Uterus (tissue), 4 donors: Measurements from ENCODE around the gene GPR135. TPM values are rescaled to one million over a fixed set of nuclear protein-coding genes. Genes with fewer than 3 reads are reported as not detected.

ENCODE experiments used
- DNase-seq, 2 donors: peaks; one replicate each; pipeline ENCODE4 v3.0.0-alpha.2; 2019 to 2020
- H3K27ac ChIP-seq, 2 donors: fragments of 200-600 bp; sonication (generic); 1 replicate in 1 of 2; 2 replicates in 1 of 2; pipeline ENCODE4 v1.5.1; 2016 to 2018
- H3K27me3 ChIP-seq, 2 donors: fragments of 200-600 bp; sonication (generic); one replicate each; pipeline ENCODE4 v1.5.1; 2018 to 2019; ENCODE audit warnings: control low read depth in 1 of 2
- H3K36me3 ChIP-seq, 2 donors: fragments of 200-600 bp; sonication (generic); one replicate each; pipeline ENCODE4 v1.5.1; 2019; ENCODE audit warnings: control low read depth in 1 of 2
- H3K4me1 ChIP-seq, 2 donors: fragments of 200-600 bp; sonication (generic); one replicate each; pipeline ENCODE4 v1.5.1; 2018 to 2019; ENCODE audit warnings: control low read depth in 1 of 2
- H3K4me3 ChIP-seq, 2 donors: fragments of 200-600 bp; sonication (generic); 1 replicate in 1 of 2; 2 replicates in 1 of 2; pipeline ENCODE4 v1.5.1; 2018 to 2019; ENCODE audit warnings: mild to moderate bottlenecking in 1 of 2
- H3K9me3 ChIP-seq, 2 donors: fragments of 200-600 bp; sonication (generic); one replicate each; pipeline ENCODE4 v1.5.1; 2019; ENCODE audit warnings: control low read depth in 1 of 2
- POLR2A ChIP-seq, 2 donors: fragments of 450-650 bp; IDR thresholded peaks; one replicate each; pipeline ENCODE4 v1.6.1; 2016; ENCODE audit warnings: antibody characterized with exemption in 2 of 2, mild to moderate bottlenecking in 1 of 2, moderate library complexity in 1 of 2
- intact Hi-C: fragments of 100-400 bp; cut with DNase I; formaldehyde crosslinking; loops from one replicate; pipeline ENCODE4 v1.15.1; 2023; ENCODE audit warnings: low total_unique reads
- total RNA-seq, 4 donors: library from RNA; depleted of rRNA in 3 of 4; stranded (reverse); fragments of >200 nt in 3 of 4; gene quantifications; one replicate each; pipeline versions ENCODE4 v1.1.0 to v1.2.4, GENCODE V29; 2014 to 2023
- TF ChIP-seq, protein P1 (sequence below), 4 experiments: fragments of 200-600 bp in 2 of 4; fragments of 450-650 bp in 2 of 4; sonication (generic) in 2 of 4; IDR thresholded peaks; one replicate each; pipeline ENCODE4 v1.5.1; 2016 to 2019; ENCODE audit warnings: antibody characterized with exemption in 4 of 4, mild to moderate bottlenecking in 2 of 4, moderate library complexity in 1 of 4
- donor health status: DM: yes; HTN: yes; CAD: no.

The GPR135 gene
- total RNA-seq, 4 donors from 2014 or later = 2.9 to 10.2 (median 4.5) TPM

- peak; percentile 18 to 57 for DNase-seq
- no peaks in the 10 kb centered on the region for H3K9me3 ChIP-seq
- peak overlapping the region; percentile 95 to 96 for H3K27ac ChIP-seq
- intact Hi-C loops = no loop called here
- no peaks in the 10 kb centered on the region for H3K36me3 ChIP-seq
- no peaks in the 10 kb centered on the region for H3K27me3 ChIP-seq
- H3K4me3 ChIP-seq = peak overlapping the region; percentile 90 to 98
- H3K4me1 ChIP-seq = no peaks in the 10 kb centered on the region
- TF ChIP-seq, protein P1, sequence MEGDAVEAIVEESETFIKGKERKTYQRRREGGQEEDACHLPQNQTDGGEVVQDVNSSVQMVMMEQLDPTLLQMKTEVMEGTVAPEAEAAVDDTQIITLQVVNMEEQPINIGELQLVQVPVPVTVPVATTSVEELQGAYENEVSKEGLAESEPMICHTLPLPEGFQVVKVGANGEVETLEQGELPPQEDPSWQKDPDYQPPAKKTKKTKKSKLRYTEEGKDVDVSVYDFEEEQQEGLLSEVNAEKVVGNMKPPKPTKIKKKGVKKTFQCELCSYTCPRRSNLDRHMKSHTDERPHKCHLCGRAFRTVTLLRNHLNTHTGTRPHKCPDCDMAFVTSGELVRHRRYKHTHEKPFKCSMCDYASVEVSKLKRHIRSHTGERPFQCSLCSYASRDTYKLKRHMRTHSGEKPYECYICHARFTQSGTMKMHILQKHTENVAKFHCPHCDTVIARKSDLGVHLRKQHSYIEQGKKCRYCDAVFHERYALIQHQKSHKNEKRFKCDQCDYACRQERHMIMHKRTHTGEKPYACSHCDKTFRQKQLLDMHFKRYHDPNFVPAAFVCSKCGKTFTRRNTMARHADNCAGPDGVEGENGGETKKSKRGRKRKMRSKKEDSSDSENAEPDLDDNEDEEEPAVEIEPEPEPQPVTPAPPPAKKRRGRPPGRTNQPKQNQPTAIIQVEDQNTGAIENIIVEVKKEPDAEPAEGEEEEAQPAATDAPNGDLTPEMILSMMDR (IDR thresholded peaks at IDR 0.05) = no peak
These were observed 17.6 kb upstream of the GPR135 start for GRCh38 chr14:59482541-59483331.

DNA sequence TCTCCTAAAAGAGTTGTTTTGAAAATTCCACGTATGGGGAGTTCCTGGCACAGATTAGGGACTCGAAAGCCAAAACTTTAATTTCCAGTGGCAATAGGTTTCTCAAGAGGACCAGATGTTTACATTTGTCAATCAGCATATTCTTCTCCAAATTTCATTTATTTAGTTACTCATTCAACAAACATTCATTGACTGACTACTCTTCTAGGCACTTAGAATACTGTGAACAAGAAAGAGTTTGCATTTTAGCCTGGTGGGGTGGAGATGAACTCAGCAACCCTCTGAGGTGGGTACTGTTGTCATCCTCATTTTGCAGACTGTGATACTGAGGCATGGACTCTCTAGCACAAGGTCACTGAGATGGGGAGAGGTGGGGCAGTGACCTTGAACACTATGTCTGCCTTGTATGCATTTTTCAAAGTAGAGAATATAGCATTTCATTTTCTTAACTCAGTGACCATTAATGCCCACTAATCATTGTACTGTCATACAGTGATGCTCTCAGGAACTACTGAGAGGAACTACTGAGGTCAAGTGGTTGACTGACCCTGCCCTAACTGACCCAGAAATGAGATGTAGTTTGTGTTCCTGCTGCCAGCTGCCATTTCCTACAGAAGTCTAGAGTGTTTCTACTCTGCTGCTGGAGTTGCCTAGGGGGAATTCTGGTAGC is 16.8 kb upstream of the GPR135 start:
- Histone ChIP-seq H3K9me3 (no peaks in the 10 kb centered on the region), H3K27ac (peak overlapping the region; percentile 95 to 96), H3K4me3 (peak overlapping the region in 1 of 2 donors; percentile 98), H3K4me1 (no peaks in the 10 kb centered on the region), H3K36me3 (no peaks in the 10 kb centered on the region), H3K27me3 (no peaks in the 10 kb centered on the region)
- no peak for DNase-seq
- no peak for TF ChIP-seq POLR2A (IDR thresholded peaks at IDR 0.05)
- TF ChIP-seq, protein P1 (IDR thresholded peaks at IDR 0.05) = no peak
- intact Hi-C loops = no loop called here

DNA sequence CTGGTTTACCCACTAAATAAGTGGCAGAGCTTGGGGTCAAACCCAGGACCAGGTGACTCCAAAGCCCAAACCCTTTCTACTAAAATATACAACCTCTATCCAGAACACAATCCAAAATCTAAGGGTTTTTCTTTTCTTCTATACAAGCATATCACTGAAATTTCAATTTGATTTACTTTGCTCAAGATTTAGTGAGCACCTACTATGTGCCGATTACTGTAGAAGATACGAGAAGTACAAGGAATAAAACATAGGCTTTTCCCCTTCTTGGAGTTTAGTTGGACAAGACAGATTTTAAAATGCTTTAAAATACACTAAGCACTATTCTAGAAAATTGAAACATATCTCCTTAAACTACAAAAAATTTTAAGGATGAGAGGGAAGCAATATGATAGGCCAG is 16.2 kb upstream of the GPR135 start:
- Histone ChIP-seq H3K27me3 (no peaks in the 10 kb centered on the region), H3K27ac (peak overlapping the region in 1 of 2 donors; percentile 95), H3K4me3 (no peak overlapping the region), H3K4me1 (no peaks in the 10 kb centered on the region), H3K9me3 (no peaks in the 10 kb centered on the region), H3K36me3 (no peaks in the 10 kb centered on the region)
- DNase-seq = no peak
- TF ChIP-seq, protein P1 (IDR thresholded peaks at IDR 0.05) = no peak
- no peak for TF ChIP-seq POLR2A (IDR thresholded peaks at IDR 0.05)
- intact Hi-C loops = no loop called here

- Histone ChIP-seq H3K4me3 (no peak overlapping the region), H3K9me3 (no peaks in the 10 kb centered on the region), H3K27ac (peak overlapping the region in 1 of 2 donors; percentile 3), H3K4me1 (no peaks in the 10 kb centered on the region), H3K27me3 (no peaks in the 10 kb centered on the region), H3K36me3 (no peaks in the 10 kb centered on the region)
- intact Hi-C loops = no loop called here
- TF ChIP-seq, protein P1 (IDR thresholded peaks at IDR 0.05) = no peak
- no peak for TF ChIP-seq POLR2A (IDR thresholded peaks at IDR 0.05)
- DNase-seq = no peak
These were observed 15.0 kb upstream of the GPR135 start for GRCh38 chr14:59480166-59480565.

DNA sequence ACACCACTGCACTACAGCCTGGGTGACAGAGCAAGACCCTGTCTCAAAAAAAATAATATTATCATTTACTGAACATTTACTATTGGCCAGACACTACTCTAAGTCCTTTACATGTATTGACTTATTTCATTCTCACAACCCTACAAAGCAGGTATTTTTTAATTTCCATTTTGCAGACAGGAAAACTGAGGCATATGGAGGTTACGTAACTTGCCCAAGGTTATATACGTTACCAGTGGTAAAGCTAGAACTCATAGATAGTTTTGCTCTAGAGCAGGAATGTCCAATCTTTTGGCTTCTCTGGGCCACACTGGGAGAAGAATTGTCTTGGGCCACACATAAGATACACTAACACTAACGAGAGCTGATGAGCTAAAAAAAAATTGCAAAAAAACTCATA is 13.4 kb upstream of the GPR135 start:
- TF ChIP-seq, protein P1 (IDR thresholded peaks at IDR 0.05) = no peak
- no peak for TF ChIP-seq POLR2A (IDR thresholded peaks at IDR 0.05)
- no peaks in the 10 kb centered on the region for H3K36me3 ChIP-seq
- H3K4me3 ChIP-seq = no peak overlapping the region
- H3K27ac ChIP-seq = no peak overlapping the region
- no peaks in the 10 kb centered on the region for H3K4me1 ChIP-seq
- H3K9me3 ChIP-seq = no peaks in the 10 kb centered on the region
- H3K27me3 ChIP-seq = no peaks in the 10 kb centered on the region
- DNase-seq = no peak
- intact Hi-C loops = no loop called here
